A673 (cell line): ENCODE data around the gene A1BG. TPM values are rescaled to one million over a fixed set of nuclear protein-coding genes. Genes with fewer than 3 reads are reported as not detected.

Experiments
- BruUV-seq: library from RNA; stranded (reverse); fragments of 400-500 nt; replicated peaks from 2 replicates; lab custom pipeline; 2021; lab: Mats Ljungman, UMichigan
- CTCF ChIA-PET: fragments of 300-600 bp; sonication (Branson Sonifier 250); formaldehyde crosslinking; loops from one replicate; lab custom pipeline; 2022; ENCODE audit warnings: antibody characterized with exemption; lab: Charles Lee
- POLR2A ChIA-PET: fragments of 300-600 bp; sonication (Branson Sonifier 250); formaldehyde crosslinking; loops from one replicate; lab custom pipeline; 2022; ENCODE audit warnings: antibody characterized with exemption; ENCODE audit not compliant: low non-redundant PET; lab: Charles Lee
- DNase-seq: peaks from one replicate; pipeline ENCODE4 v3.0.0-alpha.2; 2015; ENCODE audit warnings: low spot score
- H3K27ac ChIP-seq: fragments of 200-600 bp; sonication (generic); 2 replicates; pipeline ENCODE4 v1.5.1; 2016; ENCODE audit warnings: mixed run types, low read depth, mild to moderate bottlenecking, mixed read lengths, antibody characterized with exemption, low read length; ENCODE audit not compliant: poor library complexity, severe bottlenecking
- H3K27me3 ChIP-seq: fragments of 200-600 bp; sonication (generic); replicated peaks from 2 replicates; pipeline ENCODE4 v1.6.1; 2017; ENCODE audit warnings: mixed run types, low read depth, mild to moderate bottlenecking, mixed read lengths, antibody characterized with exemption, low read length; ENCODE audit not compliant: insufficient read depth, poor library complexity
- H3K36me3 ChIP-seq: fragments of 200-600 bp; sonication (generic); 2 replicates; pipeline ENCODE4 v1.6.1; 2016; ENCODE audit warnings: mixed run types, mild to moderate bottlenecking, mixed read lengths, antibody characterized with exemption, low read length; ENCODE audit not compliant: insufficient read depth, poor library complexity, severe bottlenecking
- H3K4me1 ChIP-seq: fragments of 200-600 bp; sonication (generic); 2 replicates; pipeline ENCODE4 v1.6.1; 2017; ENCODE audit warnings: mixed run types, mild to moderate bottlenecking, mixed read lengths, antibody characterized with exemption, low read length; ENCODE audit not compliant: insufficient read depth, poor library complexity, severe bottlenecking
- H3K4me3 ChIP-seq: fragments of 200-600 bp; sonication (generic); 2 replicates; pipeline ENCODE4 v1.5.1; 2016; ENCODE audit warnings: low read depth, mixed run types, mild to moderate bottlenecking, mixed read lengths, low read length; ENCODE audit not compliant: poor library complexity, severe bottlenecking
- H3K9me3 ChIP-seq: fragments of 200-600 bp; sonication (generic); 2 replicates; pipeline ENCODE4 v1.6.1; 2016; ENCODE audit warnings: mixed run types, low read depth, mild to moderate bottlenecking, mixed read lengths, antibody characterized with exemption, low read length; ENCODE audit not compliant: poor library complexity, severe bottlenecking
- EZH2 ChIP-seq: fragments of 200-600 bp; sonication (generic); IDR thresholded peaks from 2 replicates; pipeline ENCODE4 v1.6.1; 2017; ENCODE audit warnings: borderline replicate concordance, low read depth, mild to moderate bottlenecking, mixed read lengths, antibody characterized with exemption, low read length; ENCODE audit not compliant: poor library complexity, severe bottlenecking
- intact Hi-C: fragments of 100-400 bp; cut with micrococcal nuclease; formaldehyde crosslinking; loops from one replicate; pipeline ENCODE4 v1.10.0; 2022; ENCODE audit not compliant: unreplicated experiment
- total RNA-seq: library from RNA; stranded (reverse); gene quantifications from 2 replicates; pipeline ENCODE4 v1.2.3, GENCODE V29; 2021
- TF ChIP-seq, protein P1 (sequence below): fragments of 300-800, 200-600 bp; sonication (generic); conservative IDR thresholded peaks from 2 replicates; pipeline ENCODE4 v1.5.1; 2017; ENCODE audit warnings: low read depth, mild to moderate bottlenecking, antibody characterized with exemption, low read length, moderate library complexity, mixed read lengths

A1BG gene
- total RNA-seq, 1 experiment from 2014 or later: 15.2 TPM

DNA sequence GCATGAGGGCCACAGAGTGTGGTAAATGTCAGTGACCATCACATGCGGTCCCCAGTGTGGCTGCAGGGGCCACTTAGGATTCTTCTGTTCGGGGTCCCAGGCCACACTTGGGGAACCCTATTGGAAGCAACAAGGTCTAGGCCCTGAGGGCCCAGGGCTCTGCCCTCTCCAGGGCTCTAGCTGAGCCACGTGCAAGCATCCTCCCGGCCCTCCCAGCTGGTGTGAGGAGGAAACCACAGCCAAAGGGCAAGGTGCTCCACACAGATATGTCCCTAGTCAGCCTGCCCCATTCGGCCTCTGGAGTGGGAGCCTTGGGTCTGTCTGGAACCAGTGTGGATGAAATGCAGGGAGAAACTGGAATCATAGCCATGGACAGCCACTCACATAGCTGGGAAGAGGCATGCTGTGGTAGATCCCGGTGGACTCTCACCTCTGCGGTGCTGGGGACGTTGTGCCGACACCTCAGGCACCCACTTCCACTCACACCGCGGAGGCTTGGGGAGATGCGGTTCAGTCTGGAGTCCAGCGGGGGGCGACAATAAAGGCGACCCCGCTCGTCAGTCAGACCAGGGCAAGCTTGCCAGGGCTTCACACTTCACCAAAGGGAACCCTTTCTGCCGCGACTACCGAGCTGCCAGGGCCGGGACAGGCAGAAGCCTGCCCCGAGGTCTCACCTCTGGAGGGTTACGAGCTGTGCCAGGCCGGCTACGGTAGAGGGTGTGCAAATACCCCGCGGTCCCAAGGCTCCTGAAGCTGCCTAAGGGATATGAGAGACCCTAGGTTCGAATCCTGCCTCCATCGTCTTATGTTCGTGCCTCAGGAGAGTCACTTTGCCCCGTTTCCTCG, 13.5 kb upstream of the A1BG start:
- Histone ChIP-seq H3K4me3 (no peak overlapping the region), H3K36me3 (no peaks in the 10 kb centered on the region), H3K27me3 (no peaks in the 10 kb centered on the region), H3K9me3 (no peaks in the 10 kb centered on the region), H3K4me1 (no peaks in the 10 kb centered on the region), H3K27ac (no peak overlapping the region)
- DNase-seq: no peak
- intact Hi-C loops: no loop called here
- no peak for TF ChIP-seq EZH2
- TF ChIP-seq, protein P1, sequence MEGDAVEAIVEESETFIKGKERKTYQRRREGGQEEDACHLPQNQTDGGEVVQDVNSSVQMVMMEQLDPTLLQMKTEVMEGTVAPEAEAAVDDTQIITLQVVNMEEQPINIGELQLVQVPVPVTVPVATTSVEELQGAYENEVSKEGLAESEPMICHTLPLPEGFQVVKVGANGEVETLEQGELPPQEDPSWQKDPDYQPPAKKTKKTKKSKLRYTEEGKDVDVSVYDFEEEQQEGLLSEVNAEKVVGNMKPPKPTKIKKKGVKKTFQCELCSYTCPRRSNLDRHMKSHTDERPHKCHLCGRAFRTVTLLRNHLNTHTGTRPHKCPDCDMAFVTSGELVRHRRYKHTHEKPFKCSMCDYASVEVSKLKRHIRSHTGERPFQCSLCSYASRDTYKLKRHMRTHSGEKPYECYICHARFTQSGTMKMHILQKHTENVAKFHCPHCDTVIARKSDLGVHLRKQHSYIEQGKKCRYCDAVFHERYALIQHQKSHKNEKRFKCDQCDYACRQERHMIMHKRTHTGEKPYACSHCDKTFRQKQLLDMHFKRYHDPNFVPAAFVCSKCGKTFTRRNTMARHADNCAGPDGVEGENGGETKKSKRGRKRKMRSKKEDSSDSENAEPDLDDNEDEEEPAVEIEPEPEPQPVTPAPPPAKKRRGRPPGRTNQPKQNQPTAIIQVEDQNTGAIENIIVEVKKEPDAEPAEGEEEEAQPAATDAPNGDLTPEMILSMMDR: no peak
- ChIA-PET POLR2A (no interaction called here), CTCF (no interaction called here)
- BruUV-seq: no TSS peak

DNA sequence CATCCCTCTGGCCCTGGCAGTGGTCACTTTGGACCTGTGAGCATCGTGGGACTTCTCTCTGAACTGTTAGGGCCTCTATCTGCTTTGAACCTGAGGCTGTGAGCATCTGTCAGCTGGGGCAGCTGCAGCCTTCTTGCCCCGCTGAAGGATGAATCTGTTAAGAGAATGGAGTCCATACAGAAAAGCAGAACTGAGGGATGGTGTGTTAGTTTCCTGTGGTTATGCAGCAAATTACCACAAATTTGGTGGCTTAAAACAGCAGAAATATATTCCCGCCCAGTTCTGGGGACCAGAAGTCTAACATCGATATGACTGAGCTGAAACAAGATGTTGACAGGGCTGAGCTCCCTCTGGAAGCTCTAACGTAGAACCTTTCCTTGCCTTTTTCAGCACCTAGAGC, 10.9 kb upstream of the A1BG start:
- intact Hi-C loops: no loop called here
- Histone ChIP-seq H3K36me3 (no peaks in the 10 kb centered on the region), H3K27ac (no peak overlapping the region), H3K4me1 (peaks cover 6% of the 10 kb centered on the region), H3K27me3 (no peaks in the 10 kb centered on the region), H3K4me3 (no peak overlapping the region), H3K9me3 (no peaks in the 10 kb centered on the region)
- ChIA-PET POLR2A (no interaction called here), CTCF (no interaction called here)
- no TSS peak for BruUV-seq
- TF ChIP-seq EZH2: no peak
- TF ChIP-seq, protein P1: no peak
- no peak for DNase-seq

DNA sequence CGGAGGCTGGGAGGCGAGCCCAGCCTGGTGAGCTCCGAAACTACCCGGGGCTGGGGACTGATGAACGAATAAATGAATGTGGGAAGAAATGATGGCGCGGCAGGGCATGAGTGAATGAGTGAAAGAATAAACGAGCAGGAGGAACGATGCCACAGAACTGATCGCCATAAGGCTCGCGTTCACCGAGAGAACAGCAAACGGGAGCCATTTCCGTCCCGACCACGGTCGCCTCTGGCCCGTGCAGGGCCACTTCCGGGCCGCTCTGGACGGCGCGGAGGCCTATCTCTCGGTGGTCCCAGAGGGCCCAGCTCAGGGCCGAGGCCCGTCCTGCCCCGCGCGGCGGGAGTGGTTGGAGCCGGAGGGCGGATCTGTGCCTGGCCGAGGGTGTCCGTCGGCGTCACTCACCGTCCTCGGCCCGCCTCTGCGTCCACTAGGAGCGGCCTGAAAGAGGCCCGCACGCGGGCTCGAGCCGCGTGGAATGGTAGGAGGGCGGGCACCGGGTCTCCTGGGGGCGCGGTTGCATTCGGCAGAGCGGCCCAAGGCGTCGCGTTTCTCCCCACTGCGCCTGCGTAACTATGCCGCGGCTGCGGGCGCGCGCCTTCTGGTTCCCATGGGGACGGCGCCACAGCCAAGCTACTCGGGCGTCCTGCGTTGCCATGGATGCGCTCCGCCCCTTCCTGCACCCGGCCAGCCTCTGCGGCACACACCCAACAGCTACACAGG, 9.1 kb upstream of the A1BG start, which contains the start of gene ZNF497:
TSS of gene ZNF497 (minus strand) at position 480 of the 723 bp plus-strand sequence. CDS start 5,116 bp downstream, outside the sequence.
- Histone ChIP-seq H3K36me3 (no peaks in the 10 kb centered on the region), H3K9me3 (no peaks in the 10 kb centered on the region), H3K27ac (peak within 1 kb of the TSS; percentile 96), H3K4me3 (peak within 1 kb of the TSS; percentile 95), H3K27me3 (no peaks in the 10 kb centered on the region), H3K4me1 (peaks cover 6% of the 10 kb centered on the region)
- peak; percentile 98 for DNase-seq
- intact Hi-C loops: no loop called here
- CTCF ChIA-PET: interaction anchor here (0.6 to 1.0 kb wide), 2 partner anchors 14 to 15 kb away, joined by 3 read pairs; no protein-coding TSS in a partner anchor
- BruUV-seq: no TSS peak
- POLR2A ChIA-PET: interaction anchor here (0.5 to 0.8 kb wide), 4 partner anchors 11 to 65 kb away, joined by 4 to 15 read pairs (median 7); no protein-coding TSS in a partner anchor
- no peak for TF ChIP-seq EZH2
- TF ChIP-seq, protein P1: no peak
